ENCODE data around the gene OR52B6. TPM values are rescaled to one million over a fixed set of nuclear protein-coding genes. Genes with fewer than 3 reads are reported as not detected.
"Not testable (repeated sequence)": the region's sequence is repeated elsewhere in the genome, so short reads cannot be mapped to it uniquely, and the experiment has no call there.

The OR52B6 gene
- total RNA-seq, 1 donor from 2014 or later: not detected

DNA sequence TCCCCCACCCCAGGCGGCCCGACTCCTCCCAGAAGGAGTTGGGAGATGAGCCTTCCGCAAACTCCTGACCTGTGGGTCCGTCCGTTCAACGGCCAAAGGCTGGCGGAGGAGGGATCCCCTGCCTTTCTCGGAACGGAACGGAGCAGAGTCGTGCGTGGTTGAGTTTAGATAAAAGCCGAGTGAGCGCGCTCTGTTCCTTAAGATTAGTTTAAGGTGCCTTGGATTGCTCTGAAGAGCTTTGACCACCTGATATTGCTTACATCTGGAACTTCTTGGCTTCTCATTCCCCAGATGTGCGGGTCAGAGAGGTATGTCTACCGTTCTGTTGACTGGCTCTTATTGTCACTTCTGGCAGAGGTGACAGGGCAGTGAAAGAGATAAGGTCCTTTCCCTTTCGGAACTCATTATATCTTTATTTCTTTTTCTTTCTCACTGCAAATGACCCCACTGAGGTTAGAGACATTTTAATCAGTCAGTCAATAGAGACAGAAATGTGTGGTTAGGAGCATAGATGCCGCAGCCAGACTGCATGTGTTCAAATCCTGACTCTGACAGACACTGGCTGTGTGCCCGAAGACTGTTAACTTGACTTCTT is 16.0 kb downstream of the OR52B6 start, which contains the start of gene TRIM6:
Gene TRIM6, plus strand, starts transcription at position 31 of the 595 bp plus-strand sequence. Its CDS starts 261 bp downstream, at position 292.
- DNase-seq (ENCODE audit: low spot score): peak; percentile 87

DNA sequence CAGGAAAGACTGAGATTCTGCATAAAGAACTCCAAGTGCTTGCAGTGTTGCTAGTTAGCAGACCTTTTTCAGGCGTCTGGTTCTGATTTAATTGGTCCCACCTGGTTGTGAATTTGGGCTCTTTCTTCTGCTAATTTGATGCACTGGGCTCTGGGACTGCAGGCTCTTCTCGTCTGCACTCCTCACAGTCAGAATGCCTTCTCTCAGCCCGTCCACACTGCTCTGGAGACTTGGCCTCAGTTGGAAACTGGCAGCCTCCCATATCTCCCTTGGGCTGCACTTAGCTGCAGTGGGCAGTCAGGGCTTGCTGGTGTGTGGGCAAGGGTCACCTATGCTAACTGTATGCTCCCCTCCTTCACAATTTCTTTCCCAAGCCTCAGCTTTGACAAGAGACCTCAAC is 17.3 kb downstream of the OR52B6 start:
- DNase-seq (ENCODE audit: low spot score): peak; percentile 56

DNA sequence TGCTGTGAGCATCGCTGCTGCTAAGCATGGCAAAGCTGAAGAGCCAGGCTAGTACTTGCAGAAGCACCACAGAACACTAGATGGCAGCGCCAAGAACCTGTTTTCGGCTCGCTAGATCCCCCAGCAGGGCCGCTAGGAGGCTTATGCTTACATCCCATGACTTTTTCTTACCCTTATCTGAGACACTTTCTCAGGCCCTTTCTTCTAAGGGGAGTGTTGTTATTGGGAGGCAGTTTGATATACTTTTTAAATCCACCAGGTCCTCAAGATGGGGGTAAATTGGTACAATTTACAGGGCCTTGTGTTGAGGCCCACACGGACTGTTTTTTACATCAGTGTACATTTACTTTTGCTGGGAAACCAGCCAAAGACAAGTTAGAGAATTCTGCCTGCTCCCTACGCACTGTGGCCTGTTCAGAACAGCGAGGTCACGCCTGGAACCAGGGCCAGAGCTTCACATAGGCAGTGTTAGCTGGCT is 19.7 kb downstream of the OR52B6 start:
- DNase-seq (ENCODE audit: low spot score): peak; percentile 93

- DNase-seq (ENCODE audit: low spot score): not testable (repeated sequence)
These were observed 22.1 kb downstream of the OR52B6 start for GRCh38 chr11:5602791-5603190.

GRCh38 chr11:5603326-5603725 is 22.6 kb downstream of the OR52B6 start:
- no peak for DNase-seq (ENCODE audit: low spot score)

GRCh38 chr11:5604896-5605295 is 24.2 kb downstream of the OR52B6 start:
- no peak for DNase-seq (ENCODE audit: low spot score)

- DNase-seq (ENCODE audit: low spot score): peak; percentile 46
These were observed 25.2 kb downstream of the OR52B6 start for GRCh38 chr11:5605849-5606248.

DNA sequence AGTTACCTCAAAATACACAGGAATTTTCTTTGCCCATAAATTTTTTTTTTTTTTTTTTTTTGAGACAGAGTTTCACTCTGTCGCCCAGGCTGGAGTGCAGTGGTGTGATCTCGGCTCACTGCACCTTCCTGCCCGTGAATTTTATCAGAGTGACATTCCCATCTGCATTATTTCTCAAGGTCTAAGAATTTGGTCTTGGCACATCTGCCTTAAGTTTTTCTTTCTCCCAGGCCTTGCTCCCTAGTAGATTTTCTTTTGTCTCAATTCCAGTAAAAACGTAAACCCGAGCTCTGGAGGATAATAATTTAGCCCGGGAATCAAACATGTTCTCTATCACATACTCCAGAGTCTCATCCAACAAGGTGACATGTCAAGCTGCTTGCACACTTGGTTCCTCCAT is 28.1 kb downstream of the OR52B6 start:
- DNase-seq (ENCODE audit: low spot score): peak; percentile 73

DNA sequence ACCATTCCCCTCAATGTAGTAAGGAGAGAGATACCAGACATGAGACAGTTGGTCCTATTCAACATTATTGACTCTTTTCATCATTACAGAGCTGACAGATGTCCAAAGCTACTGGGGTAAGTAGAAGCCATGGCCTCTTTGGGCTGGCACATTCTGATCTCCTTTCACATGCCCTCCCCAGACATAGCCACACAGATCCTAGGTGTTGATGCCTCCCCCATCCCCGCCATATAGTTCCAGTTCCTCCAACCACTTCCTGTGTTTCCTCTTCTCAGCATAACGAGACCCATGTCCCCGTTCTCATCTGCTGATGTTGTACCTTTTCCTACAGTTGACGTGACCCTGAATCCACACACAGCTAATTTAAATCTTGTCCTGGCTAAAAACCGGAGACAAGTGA is 29.8 kb downstream of the OR52B6 start:
- DNase-seq (ENCODE audit: low spot score): no peak

GRCh38 chr11:5611627-5612026 is 30.9 kb downstream of the OR52B6 start:
- DNase-seq (ENCODE audit: low spot score): no peak

DNA sequence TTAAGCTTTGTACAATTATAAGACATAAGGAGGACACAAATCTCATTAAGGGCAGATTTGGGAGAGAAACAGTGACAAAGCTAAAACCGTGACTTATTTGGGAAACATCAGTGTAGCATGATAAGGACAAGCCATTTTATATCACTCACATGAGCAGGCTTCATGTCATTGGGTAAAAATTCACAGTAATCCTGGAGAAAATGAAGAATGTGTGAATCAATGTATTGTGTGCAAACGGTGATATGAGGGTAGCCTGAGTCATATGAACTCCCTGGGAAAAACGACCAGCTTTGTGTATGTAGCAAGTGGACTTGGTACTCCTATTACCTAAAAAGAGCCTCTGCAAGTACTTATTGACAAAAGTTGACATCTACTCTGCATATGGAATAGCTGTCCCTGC is 38.1 kb downstream of the OR52B6 start:
- DNase-seq (ENCODE audit: low spot score): no peak

DNA sequence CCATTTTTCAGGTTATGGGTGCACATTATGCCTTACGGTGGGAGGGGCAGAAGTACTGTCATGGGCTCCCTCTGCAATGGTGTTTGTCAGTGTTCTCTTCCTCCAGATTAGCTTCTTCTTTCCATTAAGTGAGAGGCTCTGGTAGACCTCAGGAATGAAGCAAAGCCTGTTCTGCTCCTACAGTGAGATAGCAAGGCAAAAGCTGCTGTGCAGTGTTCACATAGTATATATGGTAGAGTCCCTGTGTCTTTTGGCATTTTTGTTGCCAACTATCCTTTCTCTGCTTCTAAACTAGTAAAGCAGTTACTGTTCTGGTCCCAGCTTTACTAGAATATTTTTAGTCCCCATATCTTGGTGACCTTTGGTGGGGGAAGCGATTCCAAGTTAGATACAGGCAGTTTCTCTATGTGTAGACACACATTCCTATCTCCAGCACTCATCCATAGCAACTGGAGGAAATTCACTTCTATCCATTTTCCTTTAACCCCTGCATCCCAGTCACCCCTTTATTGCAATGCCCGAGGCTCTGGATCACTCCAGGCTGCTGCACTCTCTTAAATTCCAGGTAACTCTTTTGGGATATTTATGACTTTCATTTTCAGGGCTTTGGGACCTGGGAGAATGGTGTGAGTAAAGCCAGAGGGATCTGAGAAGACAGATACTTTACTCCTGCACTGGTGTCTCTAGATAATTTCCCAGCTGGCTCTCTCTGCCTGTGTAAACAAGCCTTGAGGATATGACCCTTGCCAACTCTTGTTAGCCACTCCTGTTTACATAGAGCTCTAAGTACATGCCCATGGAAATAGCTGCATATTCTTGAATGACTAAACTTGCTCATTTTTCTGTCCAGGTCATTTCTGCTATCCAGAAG is 40.2 kb downstream of the OR52B6 start:
- peak; percentile 86 for DNase-seq (ENCODE audit: low spot score)

GRCh38 chr11:5621580-5621979 is 40.9 kb downstream of the OR52B6 start:
- no peak for DNase-seq (ENCODE audit: low spot score)

- DNase-seq (ENCODE audit: low spot score): no peak
These were observed 42.1 kb downstream of the OR52B6 start for GRCh38 chr11:5622802-5623201.

DNA sequence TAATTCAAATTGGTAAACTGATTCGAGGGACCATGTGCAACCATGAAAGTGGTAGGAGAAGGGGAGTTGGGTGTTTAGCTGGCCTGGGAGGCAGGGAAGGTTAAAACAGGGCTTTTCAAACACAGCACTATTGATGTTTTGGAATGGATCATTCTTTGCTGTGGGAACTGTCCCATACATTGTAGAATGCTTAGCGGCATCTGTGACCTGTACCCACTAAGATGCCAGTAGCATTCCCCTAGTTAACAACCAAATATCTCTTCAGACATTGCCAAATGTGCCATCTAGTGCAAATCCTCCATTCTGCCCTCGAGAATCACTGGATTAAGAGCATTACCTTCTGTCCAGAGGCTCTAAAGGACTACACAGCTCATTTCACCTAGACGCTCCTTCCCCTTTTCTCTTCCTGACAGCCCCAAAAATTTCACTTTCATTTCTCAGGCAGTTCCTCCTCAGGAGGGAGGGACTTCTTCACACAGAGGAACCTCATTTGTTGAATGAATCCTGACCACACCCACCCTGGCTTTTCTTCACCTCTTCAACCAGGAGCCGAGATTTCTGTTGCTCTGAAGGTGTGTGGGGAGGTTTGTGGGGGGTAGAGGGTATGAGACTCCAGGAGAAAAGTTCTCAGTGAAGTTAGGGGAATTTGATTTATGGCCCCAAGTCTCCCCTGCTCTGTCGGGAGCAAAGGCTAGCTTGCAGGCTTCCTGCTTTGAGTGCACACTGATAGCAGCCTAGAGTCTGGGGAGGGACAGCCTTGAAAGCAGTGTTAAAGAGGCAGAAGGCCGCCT is 44.0 kb downstream of the OR52B6 start, which contains the start of gene TRIM34:
Gene TRIM34, plus strand, starts transcription at position 513 of the 791 bp plus-strand sequence. CDS start 7,331 bp downstream, outside the sequence.
- DNase-seq (ENCODE audit: low spot score): peak; percentile 91

GRCh38 chr11:5625281-5625680 is 44.6 kb downstream of the OR52B6 start:
- no peak for DNase-seq (ENCODE audit: low spot score)

DNA sequence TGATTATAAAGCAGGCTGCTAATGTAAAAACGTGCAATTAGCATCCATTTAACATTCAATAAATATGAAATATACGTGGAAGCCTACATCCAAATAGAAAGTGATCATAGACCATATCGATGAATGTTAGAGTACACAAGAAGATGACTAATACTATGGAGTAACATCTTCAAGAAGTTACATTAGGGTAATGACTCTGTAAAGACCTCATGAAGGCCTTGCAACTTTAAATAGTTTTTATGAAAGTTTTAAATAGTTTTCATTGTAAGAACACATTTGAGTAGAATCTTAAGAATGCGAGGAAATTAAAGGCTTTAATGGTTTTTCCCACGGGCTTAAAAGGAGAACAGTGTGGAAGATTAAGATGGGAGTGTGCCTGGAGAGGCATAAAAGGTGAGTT is 45.5 kb downstream of the OR52B6 start:
- DNase-seq (ENCODE audit: low spot score): no peak

GRCh38 chr11:5631417-5631816 is 50.7 kb downstream of the OR52B6 start:
- DNase-seq (ENCODE audit: low spot score): no peak
